Smooth muscle cell (in vitro differentiated cells): Measurements from ENCODE around the gene C7orf25. TPM values are rescaled to one million over a fixed set of nuclear protein-coding genes. Genes with fewer than 3 reads are reported as not detected.

Experiments used
- DNase-seq: peaks from one replicate; lab custom pipeline; 2025; ENCODE audit not compliant: unreplicated experiment; lab: John Stamatoyannopoulos, UW
- H2AFZ ChIP-seq: fragments of 200-600 bp; sonication (generic); 2 replicates; pipeline ENCODE4 v1.6.0; 2016; ENCODE audit warnings: antibody characterized with exemption, low read depth, mild to moderate bottlenecking
- H3F3A ChIP-seq: fragments of 200-600 bp; sonication (generic); 2 replicates; pipeline ENCODE4 v1.6.0; 2017; ENCODE audit warnings: antibody characterized with exemption, low read depth
- H3K27ac ChIP-seq: fragments of 200-600 bp; sonication (generic); 2 replicates; pipeline ENCODE4 v1.5.1; 2016; ENCODE audit warnings: low read depth, mild to moderate bottlenecking
- H3K27me3 ChIP-seq: fragments of 200-600 bp; sonication (generic); 2 replicates; pipeline ENCODE4 v1.6.1; 2016; ENCODE audit warnings: low read depth, mild to moderate bottlenecking
- H3K36me3 ChIP-seq: fragments of 200-600 bp; sonication (generic); 2 replicates; pipeline ENCODE4 v1.5.1; 2016; ENCODE audit warnings: low read depth
- H3K4me1 ChIP-seq: fragments of 200-600 bp; sonication (generic); 2 replicates; pipeline ENCODE4 v1.5.1; 2016; ENCODE audit warnings: low read depth
- H3K4me2 ChIP-seq: fragments of 200-600 bp; sonication (generic); 2 replicates; pipeline ENCODE4 v1.6.0; 2016; ENCODE audit warnings: mild to moderate bottlenecking
- H3K4me3 ChIP-seq: fragments of 200-600 bp; sonication (generic); 2 replicates; pipeline ENCODE4 v1.5.1; 2016; ENCODE audit warnings: mild to moderate bottlenecking
- H3K79me2 ChIP-seq: fragments of 200-600 bp; sonication (generic); 2 replicates; pipeline ENCODE4 v1.6.0; 2016; ENCODE audit warnings: low read depth, mild to moderate bottlenecking
- H3K9ac ChIP-seq: fragments of 200-600 bp; sonication (generic); 2 replicates; pipeline ENCODE4 v1.6.0; 2016; ENCODE audit warnings: low read depth
- H3K9me3 ChIP-seq: fragments of 200-600 bp; sonication (generic); replicated peaks from 2 replicates; pipeline ENCODE4 v1.5.1; 2016; ENCODE audit warnings: low read depth
- H4K20me1 ChIP-seq: fragments of 200-600 bp; sonication (generic); 2 replicates; pipeline ENCODE4 v1.6.0; 2016; ENCODE audit warnings: low read depth
- CTCF ChIP-seq: fragments of 200-600 bp; sonication (generic); IDR thresholded peaks from 2 replicates; pipeline ENCODE4 v1.5.1; 2017; ENCODE audit warnings: borderline replicate concordance, mild to moderate bottlenecking, antibody characterized with exemption; ENCODE audit not compliant: insufficient read depth, poor library complexity, severe bottlenecking
- WGBS: methylation state at CpG from one replicate; pipeline ENCODE4 v1.1.7; 2016; ENCODE audit warnings: low lambda C conversion rate; 5-methylcytosine and 5-hydroxymethylcytosine counted together
- polyA plus RNA-seq: library from polyadenylated mRNA; unstranded; fragments of >200 nt; fragmentation: Nextera tagmentation; extraction: Ambion mirVana; gene quantifications from 2 replicates; pipeline ENCODE4 v1.2.1, GENCODE V29; 2016
- total RNA-seq: library from RNA; depleted of rRNA; stranded (reverse); fragments of >200 nt; gene quantifications from 2 replicates; pipeline ENCODE4 v1.2.3, GENCODE V29; 2014

The C7orf25 gene
- total and polyA plus RNA-seq, 2 experiments from 2014 or later: 2.2 to 7.4 TPM

- TF ChIP-seq CTCF: no peak
- peak overlapping the region; percentile 24 for H3K9ac ChIP-seq
- H3K4me2 ChIP-seq: peak overlapping the region; percentile 62
- DNase-seq: no peak
- peaks cover 23% of the 10 kb centered on the region for H3K4me1 ChIP-seq
- H3K4me3 ChIP-seq: no peak overlapping the region
- H2AFZ ChIP-seq: no peak overlapping the region
- H4K20me1 ChIP-seq: no peaks in the 10 kb centered on the region
- peaks cover 11% of the 10 kb centered on the region for H3K36me3 ChIP-seq
- 66% methylated on average over 6 of the region's 6 CpGs for WGBS
- H3F3A ChIP-seq: peaks cover 28% of the 10 kb centered on the region
- peak overlapping the region; percentile 76 for H3K27ac ChIP-seq
- no peaks in the 10 kb centered on the region for H3K9me3 ChIP-seq
- peaks cover 6% of the 10 kb centered on the region for H3K79me2 ChIP-seq
- no peaks in the 10 kb centered on the region for H3K27me3 ChIP-seq
Measured at GRCh38 chr7:42914009-42914408, 2.1 kb upstream of the C7orf25 start.

DNA sequence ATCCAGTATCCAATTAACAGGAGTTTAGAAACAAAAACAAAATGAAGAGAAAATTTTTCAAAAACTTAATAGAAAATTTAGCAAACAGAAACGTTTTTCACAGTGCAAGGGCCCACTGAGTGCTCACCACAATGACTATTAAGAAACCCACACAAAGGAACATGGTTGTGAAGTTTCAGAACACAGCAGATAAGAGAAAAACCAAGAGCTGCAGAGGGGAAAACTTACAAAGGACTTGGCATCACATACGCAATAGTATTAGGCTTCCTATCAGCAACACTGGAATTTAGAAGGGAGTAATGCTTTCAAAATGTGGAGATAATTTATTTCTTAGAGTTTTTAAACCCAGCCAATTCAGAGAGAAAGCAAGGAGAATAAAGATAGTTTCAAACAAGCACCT is 1.7 kb upstream of the C7orf25 start:
- Histone ChIP-seq H3F3A (peaks cover 28% of the 10 kb centered on the region), H2AFZ (no peak overlapping the region), H3K27ac (peak overlapping the region; percentile 76), H3K9ac (peak overlapping the region; percentile 24), H4K20me1 (no peaks in the 10 kb centered on the region), H3K36me3 (peaks cover 11% of the 10 kb centered on the region), H3K4me2 (peak overlapping the region; percentile 62), H3K79me2 (peaks cover 6% of the 10 kb centered on the region), H3K4me1 (peaks cover 23% of the 10 kb centered on the region), H3K4me3 (no peak overlapping the region), H3K27me3 (no peaks in the 10 kb centered on the region), H3K9me3 (no peaks in the 10 kb centered on the region)
- WGBS: 33% methylated on average over 2 of the region's 2 CpGs
- TF ChIP-seq CTCF: no peak
- DNase-seq: no peak

GRCh38 chr7:42910306-42910705 is 1.6 kb downstream of the C7orf25 start:
- TF ChIP-seq CTCF: no peak
- Histone ChIP-seq H4K20me1 (no peaks in the 10 kb centered on the region), H2AFZ (no peak overlapping the region), H3K9ac (no peak overlapping the region), H3K4me2 (peak overlapping the region; percentile 91), H3K36me3 (no peaks in the 10 kb centered on the region), H3K27me3 (no peaks in the 10 kb centered on the region), H3K4me1 (peaks cover 23% of the 10 kb centered on the region), H3K4me3 (no peak overlapping the region), H3K9me3 (no peaks in the 10 kb centered on the region), H3F3A (peaks cover 11% of the 10 kb centered on the region), H3K79me2 (peaks cover 6% of the 10 kb centered on the region), H3K27ac (no peak overlapping the region)
- WGBS: 100% methylated on average over 2 of the region's 2 CpGs
- DNase-seq: no peak

DNA sequence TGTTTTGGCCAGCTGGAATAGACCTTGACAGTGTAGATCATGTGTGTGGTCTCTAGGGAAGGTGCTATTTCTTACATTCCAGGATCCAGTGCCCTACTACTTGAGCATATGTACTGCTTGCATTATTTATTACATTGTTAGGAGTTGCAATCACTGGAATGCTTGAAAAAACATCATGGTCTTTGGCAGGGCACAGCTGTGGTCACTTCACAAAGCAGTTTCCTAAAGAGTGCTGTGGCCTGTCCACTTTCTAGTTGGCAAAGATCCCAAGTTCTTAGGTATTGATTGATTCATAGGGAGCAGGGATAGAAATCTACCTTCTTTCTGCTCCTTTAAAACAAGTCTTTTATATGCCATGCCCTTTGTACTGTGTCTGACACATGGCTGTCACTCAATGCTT is 4.6 kb downstream of the C7orf25 start:
- Histone ChIP-seq H3K9ac (no peak overlapping the region), H3K4me3 (no peak overlapping the region), H3K4me2 (no peak overlapping the region), H3K36me3 (no peaks in the 10 kb centered on the region), H3K4me1 (peaks cover 10% of the 10 kb centered on the region), H3K9me3 (no peaks in the 10 kb centered on the region), H3K79me2 (peaks cover 6% of the 10 kb centered on the region), H3K27me3 (no peaks in the 10 kb centered on the region), H3F3A (no peaks in the 10 kb centered on the region), H2AFZ (no peak overlapping the region), H3K27ac (no peak overlapping the region), H4K20me1 (no peaks in the 10 kb centered on the region)
- TF ChIP-seq CTCF: no peak
- DNase-seq: no peak
